ENCODE results near the gene SLC51B.

GRCh38 chr15:65072617-65073016 is 27.4 kb downstream of the SLC51B start:
- TF ChIP-seq CTCF (IDR thresholded peaks at IDR 0.05; ENCODE audit: poor library complexity) (no peak), EZH2 (IDR thresholded peaks at IDR 0.05; ENCODE audit: borderline replicate concordance) (no peak)

Data from hepatocyte (in vitro differentiated cells).